MM.1S (cell line): ENCODE results near the gene KCNIP1.

Experiments used
- DNase-seq: peaks from one replicate; pipeline ENCODE4 v3.0.0-alpha.2; 2015
- H2AFZ ChIP-seq: fragments of 300-600 bp; sonication (generic); 2 replicates; pipeline ENCODE4 v1.6.0; 2016; ENCODE audit warnings: antibody characterized with exemption, low read length
- H3F3A ChIP-seq: fragments of 300-600 bp; sonication (generic); 2 replicates; pipeline ENCODE4 v1.6.1; 2016; ENCODE audit warnings: mild to moderate bottlenecking, antibody characterized with exemption, low read length, moderate library complexity, mixed read lengths; ENCODE audit not compliant: insufficient read depth
- H3K27ac ChIP-seq: fragments of 300-600 bp; sonication (generic); 2 replicates; pipeline ENCODE4 v1.5.1; 2016; ENCODE audit warnings: mild to moderate bottlenecking, low read length
- H3K27me3 ChIP-seq: fragments of 300-600 bp; sonication (generic); replicated peaks from 2 replicates; pipeline ENCODE4 v1.6.0; 2016; ENCODE audit warnings: low read length; ENCODE audit not compliant: insufficient read depth
- H3K36me3 ChIP-seq: fragments of 300-600 bp; sonication (generic); replicated peaks from 2 replicates; pipeline ENCODE4 v1.6.1; 2016; ENCODE audit warnings: mild to moderate bottlenecking, low read length, mixed read lengths; ENCODE audit not compliant: insufficient read depth
- H3K4me1 ChIP-seq: fragments of 300-600 bp; sonication (generic); 2 replicates; pipeline ENCODE4 v1.6.1; 2016; ENCODE audit warnings: low read length, mixed read lengths
- H3K4me2 ChIP-seq: fragments of 300-600 bp; sonication (generic); 2 replicates; pipeline ENCODE4 v1.6.0; 2016; ENCODE audit warnings: low read depth, low read length
- H3K4me3 ChIP-seq: fragments of 300-600 bp; sonication (generic); 2 replicates; pipeline ENCODE4 v1.5.1; 2016; ENCODE audit warnings: low read length, mixed read lengths
- H3K79me2 ChIP-seq: fragments of 300-600 bp; sonication (generic); 2 replicates; pipeline ENCODE4 v1.6.1; 2016; ENCODE audit warnings: mixed run types, low read length, mixed read lengths
- H3K9ac ChIP-seq: fragments of 300-600 bp; sonication (generic); 2 replicates; pipeline ENCODE4 v1.6.1; 2016; ENCODE audit warnings: low read length, mixed read lengths
- H3K9me2 ChIP-seq: fragments of 300-600 bp; sonication (generic); replicated peaks from 2 replicates; pipeline ENCODE4 v1.6.1; 2016; ENCODE audit warnings: mild to moderate bottlenecking, low read length, mixed read lengths; ENCODE audit not compliant: insufficient read depth
- H3K9me3 ChIP-seq: fragments of 300-600 bp; sonication (generic); replicated peaks from 2 replicates; pipeline ENCODE4 v1.6.1; 2016; ENCODE audit warnings: mild to moderate bottlenecking, low read length, mixed read lengths; ENCODE audit not compliant: insufficient read depth
- H4K20me1 ChIP-seq: fragments of 300-600 bp; sonication (generic); 2 replicates; pipeline ENCODE4 v1.6.1; 2016; ENCODE audit warnings: mild to moderate bottlenecking, low read length, moderate library complexity, mixed read lengths; ENCODE audit not compliant: insufficient read depth
- CTCF ChIP-seq: fragments of 300-600 bp; sonication (generic); IDR thresholded peaks from 2 replicates; pipeline ENCODE4 v1.5.1; 2016; ENCODE audit warnings: antibody characterized with exemption, low read length, mixed read lengths
- EZH2 ChIP-seq: fragments of 300-600 bp; sonication (generic); optimal IDR thresholded peaks from 2 replicates; pipeline ENCODE3; 2017; ENCODE audit warnings: low read depth, mild to moderate bottlenecking, antibody characterized with exemption, low read length, mixed read lengths
- EZH2phosphoT487 ChIP-seq: fragments of 300-600 bp; sonication (generic); IDR thresholded peaks from 2 replicates; pipeline ENCODE4 v1.6.1; 2018; ENCODE audit warnings: antibody characterized with exemption, low read length

KCNIP1 gene

DNA sequence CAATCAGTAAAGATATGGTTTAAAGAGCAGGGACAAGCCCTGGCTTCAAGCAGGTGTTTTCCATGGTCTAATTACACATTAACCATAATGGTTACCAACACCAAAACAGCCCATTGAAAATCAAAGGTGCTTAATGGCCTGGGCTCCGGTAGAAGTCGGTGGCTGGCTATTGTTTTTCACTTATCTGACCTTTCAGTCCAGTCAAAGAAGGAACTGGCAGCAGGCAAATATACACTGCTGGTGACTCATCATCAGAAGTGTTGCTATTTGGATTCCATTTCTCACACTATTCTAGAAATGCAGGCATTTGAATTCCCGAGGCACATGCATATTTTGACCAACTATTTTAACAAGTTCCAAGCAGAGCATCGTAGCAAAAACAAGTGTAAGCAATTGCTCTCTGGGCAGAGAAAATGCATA is 253.4 kb downstream of the KCNIP1 start:
- Histone ChIP-seq H3K9ac (no peak overlapping the region), H2AFZ (no peak overlapping the region), H3K27me3 (no peaks in the 10 kb centered on the region), H3K9me2 (no peaks in the 10 kb centered on the region), H3K4me1 (no peaks in the 10 kb centered on the region), H3K4me3 (no peak overlapping the region), H3F3A (no peaks in the 10 kb centered on the region), H4K20me1 (no peaks in the 10 kb centered on the region), H3K79me2 (no peaks in the 10 kb centered on the region), H3K4me2 (no peak overlapping the region), H3K27ac (no peak overlapping the region), H3K9me3 (no peaks in the 10 kb centered on the region), H3K36me3 (no peaks in the 10 kb centered on the region)
- no peak for DNase-seq
- no peak for TF ChIP-seq EZH2
- no peak for TF ChIP-seq CTCF
- no peak for TF ChIP-seq EZH2phosphoT487

DNA sequence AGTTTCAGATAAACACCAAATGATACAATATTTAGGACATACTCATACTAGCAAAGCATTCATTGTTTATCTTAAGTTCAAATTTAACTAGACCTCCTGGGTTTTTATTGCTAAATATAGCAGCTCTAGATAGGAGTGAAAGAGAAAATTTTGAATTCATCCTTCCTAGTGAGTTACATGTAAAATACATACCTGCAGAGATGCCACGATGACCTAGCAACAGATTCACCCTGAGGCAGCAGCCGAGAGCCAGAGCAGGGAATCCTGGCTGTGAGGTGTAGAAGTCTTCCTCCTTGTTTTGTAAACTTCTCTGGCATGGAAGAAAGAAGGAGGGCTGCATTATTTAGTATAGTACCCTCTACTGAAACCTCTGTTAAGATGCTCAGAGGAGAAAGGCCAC is 253.8 kb downstream of the KCNIP1 start:
- Histone ChIP-seq H3K4me1 (no peaks in the 10 kb centered on the region), H4K20me1 (no peaks in the 10 kb centered on the region), H3K27me3 (no peaks in the 10 kb centered on the region), H3K36me3 (no peaks in the 10 kb centered on the region), H3K27ac (no peak overlapping the region), H3K4me3 (no peak overlapping the region), H3K79me2 (no peaks in the 10 kb centered on the region), H3K9me3 (no peaks in the 10 kb centered on the region), H2AFZ (no peak overlapping the region), H3K9ac (no peak overlapping the region), H3K9me2 (no peaks in the 10 kb centered on the region), H3K4me2 (no peak overlapping the region), H3F3A (no peaks in the 10 kb centered on the region)
- DNase-seq, result no peak
- no peak for TF ChIP-seq EZH2
- TF ChIP-seq EZH2phosphoT487, result no peak
- TF ChIP-seq CTCF, result no peak

DNA sequence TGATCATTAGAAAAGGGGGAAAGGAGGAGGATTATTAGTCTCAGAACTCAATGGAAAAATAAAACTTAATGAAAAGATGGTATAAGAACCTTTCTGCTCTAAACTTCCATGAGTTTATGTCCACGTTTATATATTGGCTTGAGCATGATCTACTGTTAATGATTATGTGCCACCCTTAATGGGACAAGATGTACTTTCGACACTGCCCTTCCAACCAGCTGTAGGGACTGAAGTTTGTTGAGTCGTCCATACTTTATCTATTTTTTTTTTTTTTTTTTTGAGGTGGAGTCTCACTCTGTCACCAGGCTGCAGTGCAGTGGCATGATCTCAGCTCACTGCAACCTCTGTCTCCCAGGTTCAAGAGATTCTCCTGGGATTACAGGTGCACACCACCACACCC is 254.7 kb downstream of the KCNIP1 start:
- H3K27me3 ChIP-seq, result no peaks in the 10 kb centered on the region
- no peaks in the 10 kb centered on the region for H3K9me2 ChIP-seq
- H4K20me1 ChIP-seq, result no peaks in the 10 kb centered on the region
- H3K4me2 ChIP-seq, result no peak overlapping the region
- H2AFZ ChIP-seq, result no peak overlapping the region
- no peaks in the 10 kb centered on the region for H3K9me3 ChIP-seq
- H3K4me3 ChIP-seq, result no peak overlapping the region
- DNase-seq, result no peak
- TF ChIP-seq CTCF, result no peak
- no peak for TF ChIP-seq EZH2
- no peak for TF ChIP-seq EZH2phosphoT487
- no peak overlapping the region for H3K27ac ChIP-seq
- H3K79me2 ChIP-seq, result no peaks in the 10 kb centered on the region
- H3K36me3 ChIP-seq, result no peaks in the 10 kb centered on the region
- H3K4me1 ChIP-seq, result no peaks in the 10 kb centered on the region
- H3F3A ChIP-seq, result no peaks in the 10 kb centered on the region
- H3K9ac ChIP-seq, result no peak overlapping the region
